K562 (cell line): ENCODE data around the gene DNASE1L2. TPM values are rescaled to one million over a fixed set of nuclear protein-coding genes. Genes with fewer than 3 reads are reported as not detected.

Experiments used
- ATAC-seq: fragments of 200-7000 bp; cut with Tn5 transposase; 3 replicates; pipeline ENCODE4 v1.9.1; 2020; ENCODE audit warnings: moderate library complexity
- BruUV-seq: library from RNA; stranded (reverse); fragments of 400-500 nt; replicated peaks from 2 replicates; lab custom pipeline; 2021; lab: Mats Ljungman, UMichigan
- CTCF ChIA-PET: fragments of 300-600 bp; formaldehyde crosslinking; extraction: SDS; loops from one replicate; lab custom pipeline; 2021; ENCODE audit warnings: low intra/inter-chr PET ratio; lab: Yijun Ruan, JAX
- POLR2A ChIA-PET: fragments of 300-600, 350-650 bp; sonication (Branson Sonifier 250); formaldehyde crosslinking; extraction: SDS; loops from one replicate; lab custom pipeline; 2021; ENCODE audit warnings: antibody characterized with exemption, inconsistent platforms; lab: Yijun Ruan, JAX
- DNase-seq, 4 experiments: peaks; one replicate each; pipeline versions ENCODE4 v3.0.0 to v3.0.0-alpha.2; 2011 to 2018; ENCODE audit warnings: low spot score in 3 of 4, mixed read lengths in 3 of 4; ENCODE audit errors: extremely low read depth in 1 of 4
- FAIRE-seq: peaks from 2 replicates; lab custom pipeline; 2011; peaks lifted over from hg19 to GRCh38; lab: Jason Lieb, UNC
- H2AFZ ChIP-seq: 2 replicates; pipeline ENCODE4 v1.6.0; 2011; ENCODE audit warnings: low read depth, low read length, control low read depth, inconsistent platforms
- H3K27ac ChIP-seq: fragments of 200-600 bp; 3 replicates; pipeline ENCODE4 v1.8.0; 2011; ENCODE audit warnings: low read depth, mild to moderate bottlenecking, control low read depth, inconsistent platforms, low read length, moderate library complexity, mixed read lengths; ENCODE audit errors: extremely low read depth
- H3K27me3 ChIP-seq, 2 experiments: fragments of 300-600 bp in 1 of 2; 2 replicates in 1 of 2; 3 replicates in 1 of 2; pipeline versions ENCODE4 v1.6.0 to v1.8.0; 2011; ENCODE audit warnings: inconsistent platforms in 2 of 2, low read length in 2 of 2, mild to moderate bottlenecking in 1 of 2, mixed read lengths in 1 of 2, moderate library complexity in 1 of 2; ENCODE audit not compliant: control insufficient read depth in 2 of 2, insufficient read depth in 2 of 2
- H3K36me3 ChIP-seq: fragments of 300-600 bp; 3 replicates; pipeline ENCODE4 v1.8.0; 2011; ENCODE audit warnings: mild to moderate bottlenecking, low read length, inconsistent platforms; ENCODE audit not compliant: control insufficient read depth, insufficient read depth
- H3K4me1 ChIP-seq, 2 experiments: fragments of 200-600 bp in 1 of 2; replicated peaks in 1 of 2; 2 replicates in 1 of 2; 3 replicates in 1 of 2; pipeline versions ENCODE4 v1.5.1 to v1.8.0; 2011; ENCODE audit warnings: inconsistent platforms in 2 of 2, low read length in 2 of 2, mild to moderate bottlenecking in 1 of 2, mixed read lengths in 1 of 2, moderate library complexity in 1 of 2; ENCODE audit not compliant: control insufficient read depth in 2 of 2, insufficient read depth in 2 of 2
- H3K4me2 ChIP-seq: 2 replicates; pipeline ENCODE4 v1.6.1; 2011; ENCODE audit warnings: low read length, control low read depth, inconsistent platforms, mixed read lengths; ENCODE audit not compliant: insufficient read depth
- H3K4me3 ChIP-seq: fragments of 200-600 bp; sonication (generic), shearing (Covaris generic); 2 replicates; pipeline ENCODE4 v1.5.1; 2016; ENCODE audit warnings: control low read depth, inconsistent platforms
- H3K79me2 ChIP-seq: fragments of 200-600 bp; 3 replicates; pipeline ENCODE4 v1.8.0; 2011; ENCODE audit warnings: low read length, inconsistent platforms; ENCODE audit not compliant: control insufficient read depth, insufficient read depth
- H3K9ac ChIP-seq, 2 experiments: 2 replicates each; pipeline versions ENCODE4 v1.6.0 to v1.6.1; 2011; ENCODE audit warnings: low read depth in 2 of 2, low read length in 2 of 2, control low read depth in 1 of 2, inconsistent platforms in 1 of 2, mild to moderate bottlenecking in 1 of 2, mixed read lengths in 1 of 2; ENCODE audit not compliant: insufficient read depth in 1 of 2
- H3K9me1 ChIP-seq: one replicate; pipeline ENCODE4 v1.6.0; 2011; ENCODE audit warnings: inconsistent platforms, mild to moderate bottlenecking, low read length, moderate library complexity; ENCODE audit not compliant: control insufficient read depth, insufficient read depth
- H3K9me3 ChIP-seq: replicated peaks from 2 replicates; pipeline ENCODE4 v1.5.1; 2011; ENCODE audit warnings: low read depth, low read length, inconsistent platforms; ENCODE audit not compliant: control insufficient read depth, insufficient read depth
- H4K20me1 ChIP-seq: replicated peaks from 2 replicates; pipeline ENCODE4 v1.6.1; 2011; ENCODE audit warnings: low read length, inconsistent platforms, mixed read lengths; ENCODE audit not compliant: control insufficient read depth, insufficient read depth
- C11orf30 ChIP-seq: fragments of 450-650 bp; IDR thresholded peaks from 2 replicates; pipeline ENCODE4 v1.6.1; 2016; ENCODE audit warnings: low read depth, mild to moderate bottlenecking
- DDX20 ChIP-seq: fragments of 450-650 bp; IDR thresholded peaks from 2 replicates; pipeline ENCODE4 v1.6.1; 2016; ENCODE audit warnings: missing genetic modification characterization, low read depth, mild to moderate bottlenecking, missing compliant biosample characterization, moderate library complexity
- EHMT2 ChIP-seq: fragments of 450-650 bp; IDR thresholded peaks from 2 replicates; pipeline ENCODE4 v1.6.1; 2018; ENCODE audit warnings: antibody characterized with exemption
- GATA2 ChIP-seq: sonication (generic); formaldehyde crosslinking; IDR thresholded peaks from 2 replicates; pipeline ENCODE4 v1.4.0; 2020; ENCODE audit warnings: mild to moderate bottlenecking, missing genetic modification reagents
- HNRNPH1 ChIP-seq: fragments of 200-400 bp; formaldehyde crosslinking; optimal IDR thresholded peaks from 2 replicates; pipeline ENCODE3; 2017; ENCODE audit warnings: low read depth, mild to moderate bottlenecking, low read length, moderate library complexity
- POLR2AphosphoS5 ChIP-seq: IDR thresholded peaks from 2 replicates; pipeline ENCODE4 v1.6.1; 2011; ENCODE audit warnings: mild to moderate bottlenecking, low read depth, low read length, moderate library complexity; ENCODE audit not compliant: control insufficient read depth, insufficient read depth
- RB1 ChIP-seq: fragments of 450-650 bp; IDR thresholded peaks from 2 replicates; pipeline ENCODE4 v1.6.1; 2017; ENCODE audit warnings: low read depth, mild to moderate bottlenecking
- SREBF1 ChIP-seq: fragments of 150-350 bp; IDR thresholded peaks from 2 replicates; pipeline ENCODE4 v1.6.1; 2014; ENCODE audit warnings: antibody characterized with exemption, low read depth, low read length, borderline replicate concordance
- TEAD4 ChIP-seq, 2 experiments: sonication (generic) in 1 of 2; formaldehyde crosslinking in 1 of 2; IDR thresholded peaks; 2 replicates each; pipeline versions ENCODE4 v1.6.1 to v1.8.0; 2012 to 2022; ENCODE audit warnings: borderline replicate concordance in 1 of 2, inconsistent platforms in 1 of 2, low read length in 1 of 2, mild to moderate bottlenecking in 1 of 2, missing genetic modification reagents in 1 of 2
- YY1 ChIP-seq, 3 experiments: IDR thresholded peaks; 2 replicates each; pipeline ENCODE4 v1.6.1; 2011; ENCODE audit warnings: low read length in 2 of 3, mild to moderate bottlenecking in 2 of 3, moderate library complexity in 2 of 3, borderline replicate concordance in 1 of 3, control low read depth in 1 of 3, low read depth in 1 of 3; ENCODE audit not compliant: insufficient read depth in 3 of 3, insufficient replicate concordance in 2 of 3, control insufficient read depth in 1 of 3, insufficient read length in 1 of 3; ENCODE audit errors: extremely low read depth in 1 of 3
- ZBTB8A ChIP-seq: fragments of 450-650 bp; IDR thresholded peaks from 2 replicates; pipeline ENCODE4 v1.6.1; 2018; ENCODE audit warnings: mild to moderate bottlenecking, moderate library complexity; ENCODE audit not compliant: partially characterized antibody
- ZFP1 ChIP-seq: fragments of 450-650 bp; formaldehyde crosslinking; IDR thresholded peaks from 2 replicates; pipeline ENCODE4 v1.4.0; 2020; ENCODE audit warnings: mild to moderate bottlenecking, mixed read lengths
- ZFP30 ChIP-seq: fragments of 250-450 bp; sonication (Bioruptor Pico); IDR thresholded peaks from 2 replicates; pipeline ENCODE4 v1.8.0; 2022; ENCODE audit warnings: moderate library complexity, mild to moderate bottlenecking, inconsistent platforms, borderline replicate concordance
- ZNF23 ChIP-seq: fragments of 250-450 bp; sonication (Bioruptor Pico); IDR thresholded peaks from 2 replicates; pipeline ENCODE4 v1.4.0; 2020; ENCODE audit warnings: mild to moderate bottlenecking
- ZNF445 ChIP-seq: fragments of 250-450 bp; sonication (Bioruptor Pico); IDR thresholded peaks from 2 replicates; pipeline ENCODE4 v1.4.0; 2020; ENCODE audit warnings: low read depth, mild to moderate bottlenecking, moderate library complexity
- WGBS: fragments of 100-300 bp; shearing (Covaris generic); methylation state at CpG from one replicate; pipeline ENCODE4 v1.1.6; 2016; ENCODE audit warnings: low coverage, mixed read lengths; ENCODE audit not compliant: insufficient coverage; ENCODE audit errors: missing lambda C conversion rate; 5-methylcytosine and 5-hydroxymethylcytosine counted together
- in situ Hi-C: fragments of 300-500 bp; cut with MboI; formaldehyde crosslinking; loops from 4 replicates; pipeline ENCODE4 v1.15.0; 2018; ENCODE audit warnings: inconsistent platforms, mixed read lengths
- intact Hi-C: fragments of 100-400 bp; cut with micrococcal nuclease; formaldehyde crosslinking; loops from 2 replicates; pipeline ENCODE4 v1.14.2; 2022
- polyA plus RNA-seq, 8 experiments: library from polyadenylated mRNA; depleted of rRNA in 4 of 8; stranded (reverse) in 5 of 8; unstranded in 3 of 8; fragments of >200 nt; fragmentation: Nextera tagmentation in 2 of 8; fragmentation: Illumina TruSeq in 1 of 8; extraction: Ambion mirVana in 2 of 8; extraction: Trizol in 1 of 8; gene quantifications; 2 replicates each; pipeline versions ENCODE4 v1.2.1 to v1.2.3, GENCODE V29; 2011 to 2014; ENCODE audit warnings: inconsistent platforms in 1 of 8, missing spikeins in 1 of 8
- total RNA-seq, 7 experiments: library from RNA; depleted of rRNA in 6 of 7; stranded (reverse); fragments of >200 nt in 6 of 7; fragmentation: Illumina TruSeq in 2 of 7; extraction: Trizol in 2 of 7; gene quantifications; 2 replicates each; pipeline versions ENCODE4 v1.2.1 to v1.2.3, GENCODE V29; 2011 to 2021; ENCODE audit warnings: low replicate concordance in 1 of 7
- TF ChIP-seq, protein P1 (sequence below): fragments of 250-450 bp; sonication (Bioruptor Pico); IDR thresholded peaks from 2 replicates; pipeline ENCODE4 v1.4.0; 2020

The DNASE1L2 gene
- total and polyA plus RNA-seq, 9 of the 15 experiments (the other 6 are each of a cell fraction or from before 2014, with no cell fraction given): 0.08 to 2.7 (median 1.7) TPM; not detected in 1

- no peak for FAIRE-seq
- TF ChIP-seq ZFP1 (CRISPR knock-in tag) (no peak), ZNF23 (CRISPR knock-in tag) (no peak), ZFP30 (no peak), GATA2 (CRISPR knock-in tag) (no peak), DDX20 (tag) (no peak), C11orf30 (no peak), ZNF445 (CRISPR knock-in tag) (no peak), EHMT2 (no peak), SREBF1 (no peak), YY1 (IDR thresholded peaks at IDR 0.05; ENCODE audit: borderline replicate concordance in 1 of 3, control insufficient read depth in 1 of 3, extremely low read depth in 1 of 3, insufficient read depth in 3 of 3, insufficient read length in 1 of 3, insufficient replicate concordance in 2 of 3, low read depth in 1 of 3, low read length in 2 of 3) (no peak), HNRNPH1 (no peak), RB1 (no peak), ZBTB8A (no peak), TEAD4 (IDR thresholded peaks at IDR 0.05; ENCODE audit: low read length) (no peak), TEAD4 (CRISPR knock-in tag; IDR thresholded peaks at IDR 0.05; ENCODE audit: borderline replicate concordance) (no peak), POLR2AphosphoS5 (no peak)
- TF ChIP-seq, protein P1, sequence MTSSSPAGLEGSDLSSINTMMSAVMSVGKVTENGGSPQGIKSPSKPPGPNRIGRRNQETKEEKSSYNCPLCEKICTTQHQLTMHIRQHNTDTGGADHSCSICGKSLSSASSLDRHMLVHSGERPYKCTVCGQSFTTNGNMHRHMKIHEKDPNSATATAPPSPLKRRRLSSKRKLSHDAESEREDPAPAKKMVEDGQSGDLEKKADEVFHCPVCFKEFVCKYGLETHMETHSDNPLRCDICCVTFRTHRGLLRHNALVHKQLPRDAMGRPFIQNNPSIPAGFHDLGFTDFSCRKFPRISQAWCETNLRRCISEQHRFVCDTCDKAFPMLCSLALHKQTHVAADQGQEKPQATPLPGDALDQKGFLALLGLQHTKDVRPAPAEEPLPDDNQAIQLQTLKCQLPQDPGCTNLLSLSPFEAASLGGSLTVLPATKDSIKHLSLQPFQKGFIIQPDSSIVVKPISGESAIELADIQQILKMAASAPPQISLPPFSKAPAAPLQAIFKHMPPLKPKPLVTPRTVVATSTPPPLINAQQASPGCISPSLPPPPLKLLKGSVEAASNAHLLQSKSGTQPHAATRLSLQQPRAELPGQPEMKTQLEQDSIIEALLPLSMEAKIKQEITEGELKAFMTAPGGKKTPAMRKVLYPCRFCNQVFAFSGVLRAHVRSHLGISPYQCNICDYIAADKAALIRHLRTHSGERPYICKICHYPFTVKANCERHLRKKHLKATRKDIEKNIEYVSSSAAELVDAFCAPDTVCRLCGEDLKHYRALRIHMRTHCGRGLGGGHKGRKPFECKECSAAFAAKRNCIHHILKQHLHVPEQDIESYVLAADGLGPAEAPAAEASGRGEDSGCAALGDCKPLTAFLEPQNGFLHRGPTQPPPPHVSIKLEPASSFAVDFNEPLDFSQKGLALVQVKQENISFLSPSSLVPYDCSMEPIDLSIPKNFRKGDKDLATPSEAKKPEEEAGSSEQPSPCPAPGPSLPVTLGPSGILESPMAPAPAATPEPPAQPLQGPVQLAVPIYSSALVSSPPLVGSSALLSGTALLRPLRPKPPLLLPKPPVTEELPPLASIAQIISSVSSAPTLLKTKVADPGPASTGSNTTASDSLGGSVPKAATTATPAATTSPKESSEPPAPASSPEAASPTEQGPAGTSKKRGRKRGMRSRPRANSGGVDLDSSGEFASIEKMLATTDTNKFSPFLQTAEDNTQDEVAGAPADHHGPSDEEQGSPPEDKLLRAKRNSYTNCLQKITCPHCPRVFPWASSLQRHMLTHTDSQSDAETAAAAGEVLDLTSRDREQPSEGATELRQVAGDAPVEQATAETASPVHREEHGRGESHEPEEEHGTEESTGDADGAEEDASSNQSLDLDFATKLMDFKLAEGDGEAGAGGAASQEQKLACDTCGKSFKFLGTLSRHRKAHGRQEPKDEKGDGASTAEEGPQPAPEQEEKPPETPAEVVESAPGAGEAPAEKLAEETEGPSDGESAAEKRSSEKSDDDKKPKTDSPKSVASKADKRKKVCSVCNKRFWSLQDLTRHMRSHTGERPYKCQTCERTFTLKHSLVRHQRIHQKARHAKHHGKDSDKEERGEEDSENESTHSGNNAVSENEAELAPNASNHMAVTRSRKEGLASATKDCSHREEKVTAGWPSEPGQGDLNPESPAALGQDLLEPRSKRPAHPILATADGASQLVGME (CRISPR knock-in tag): no peak
Measured at GRCh38 chr16:2284797-2285576, 48.7 kb downstream of the DNASE1L2 start.

More at GRCh38 chr16:2284797-2285576, 48.7 kb downstream of the DNASE1L2 start:
- H3K36me3 ChIP-seq: peaks cover 53% of the 10 kb centered on the region; the same call in 2 of the 3 replicates
- intact Hi-C loops: no loop called here
- POLR2A ChIA-PET: interaction anchor here (1.2 kb wide), 1 partner anchor 9 kb away, joined by 3 read pairs; no protein-coding TSS in a partner anchor
- H3K9me3 ChIP-seq: no peaks in the 10 kb centered on the region
- H3K79me2 ChIP-seq: no peaks in the 10 kb centered on the region
- WGBS: 89% methylated on average over 30 of the region's 35 CpGs
- no peaks in the 10 kb centered on the region for H3K9me1 ChIP-seq
- H3K4me1 ChIP-seq: peaks cover 0 to 8% of the 10 kb centered on the region in 2 experiments; a peak in 1 of 5 replicates
- DNase-seq (no peak), ATAC-seq (no peak)
- H3K4me3 ChIP-seq: no peak overlapping the region
- no peak overlapping the region for H3K4me2 ChIP-seq
- CTCF ChIA-PET: no interaction called here
- in situ Hi-C loops: no loop called here
- H3K9ac ChIP-seq: no peak overlapping the region; a peak in 1 of 4 replicates
- BruUV-seq: no TSS peak
- no peaks in the 10 kb centered on the region for H3K27me3 ChIP-seq
- H2AFZ ChIP-seq: no peak overlapping the region
- H4K20me1 ChIP-seq: no peaks in the 10 kb centered on the region
- H3K27ac ChIP-seq: no peak overlapping the region
